ENCODE results near the gene KIF16B.

Gene KIF16B

DNA sequence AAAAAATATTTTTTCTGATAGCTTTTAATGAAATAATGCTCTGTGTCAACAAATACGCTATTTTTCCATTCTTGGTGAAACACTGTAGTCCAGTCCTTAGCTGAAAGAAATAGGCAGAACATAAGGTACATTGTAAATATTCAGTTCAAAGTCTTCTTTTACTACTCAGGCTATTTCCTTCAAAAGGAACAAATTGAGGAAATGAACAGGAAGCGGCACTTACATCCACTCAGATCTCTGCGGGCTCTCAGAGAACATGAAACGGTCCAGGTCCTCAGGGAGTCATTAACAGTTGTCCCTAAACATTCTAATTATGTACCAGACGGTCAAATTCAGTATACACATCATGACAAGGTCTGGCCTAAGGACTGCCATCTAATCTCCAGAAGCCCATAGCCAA lies 212.6 kb downstream of the KIF16B start:
- no peak for DNase-seq (ENCODE audit: extremely low read depth, insufficient read length)
- H3K27me3 ChIP-seq (replicated peaks; ENCODE audit: control insufficient read depth, insufficient read depth, low read length) = no peaks in the 10 kb centered on the region
- H3K36me3 ChIP-seq (ENCODE audit: control insufficient read depth, insufficient read depth, low read length) = no peaks in the 10 kb centered on the region
- no peak for TF ChIP-seq CTCF (IDR thresholded peaks at IDR 0.05; ENCODE audit: insufficient read depth, low read length, poor library complexity, severe bottlenecking)
- H3K4me3 ChIP-seq (replicated peaks; ENCODE audit: low read depth, low read length) = no peak overlapping the region

GRCh38 chr20:16353417-16353781 lies 219.8 kb downstream of the KIF16B start:
- DNase-seq (ENCODE audit: extremely low read depth, insufficient read length) = no peak
- Histone ChIP-seq H3K27me3 (replicated peaks; ENCODE audit: control insufficient read depth, insufficient read depth, low read length) (no peaks in the 10 kb centered on the region), H3K36me3 (ENCODE audit: control insufficient read depth, insufficient read depth, low read length) (no peaks in the 10 kb centered on the region), H3K4me3 (replicated peaks; ENCODE audit: low read depth, low read length) (no peak overlapping the region)
- no peak for TF ChIP-seq CTCF (IDR thresholded peaks at IDR 0.05; ENCODE audit: insufficient read depth, low read length, poor library complexity, severe bottlenecking)

DNA sequence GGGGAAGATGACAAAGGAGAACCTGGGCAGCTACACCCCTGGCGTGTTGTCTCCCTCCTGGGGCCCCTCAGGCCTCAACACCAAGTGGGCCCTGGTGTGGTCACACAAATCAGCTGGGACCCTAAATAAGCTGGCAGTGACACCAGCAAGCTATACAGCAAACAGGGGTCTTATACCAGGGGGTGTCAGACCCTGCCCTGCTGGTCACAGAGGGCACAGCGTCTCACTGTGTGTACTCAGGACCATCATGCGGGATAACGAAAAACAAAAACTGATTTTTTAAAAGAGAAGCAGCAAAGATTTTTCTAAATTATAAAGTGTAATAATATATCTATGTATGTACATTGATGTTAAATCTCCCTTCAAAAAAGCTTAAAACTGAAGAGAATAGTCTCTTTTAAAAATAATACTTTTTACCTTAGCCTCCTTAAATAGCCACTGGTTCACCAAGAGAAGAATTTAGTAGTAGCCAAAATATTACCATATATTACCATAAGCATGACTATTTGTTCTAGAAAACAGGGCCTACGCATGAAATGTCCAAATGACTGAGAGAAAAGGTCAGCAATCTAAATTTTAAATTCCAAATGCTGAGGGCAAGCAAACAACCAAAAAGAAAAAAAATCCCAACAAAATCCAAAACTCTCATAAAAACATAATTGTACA lies 220.4 kb downstream of the KIF16B start:
- no peak for TF ChIP-seq CTCF (IDR thresholded peaks at IDR 0.05; ENCODE audit: insufficient read depth, low read length, poor library complexity, severe bottlenecking)
- no peak for DNase-seq (ENCODE audit: extremely low read depth, insufficient read length)
- no peaks in the 10 kb centered on the region for H3K36me3 ChIP-seq (ENCODE audit: control insufficient read depth, insufficient read depth, low read length)
- no peaks in the 10 kb centered on the region for H3K27me3 ChIP-seq (replicated peaks; ENCODE audit: control insufficient read depth, insufficient read depth, low read length)
- no peak overlapping the region for H3K4me3 ChIP-seq (replicated peaks; ENCODE audit: low read depth, low read length)

- no peak for DNase-seq (ENCODE audit: extremely low read depth, insufficient read length)
- no peak overlapping the region for H3K4me3 ChIP-seq (replicated peaks; ENCODE audit: low read depth, low read length)
- no peaks in the 10 kb centered on the region for H3K36me3 ChIP-seq (ENCODE audit: control insufficient read depth, insufficient read depth, low read length)
- H3K27me3 ChIP-seq (replicated peaks; ENCODE audit: control insufficient read depth, insufficient read depth, low read length) = no peaks in the 10 kb centered on the region
- no peak for TF ChIP-seq CTCF (IDR thresholded peaks at IDR 0.05; ENCODE audit: insufficient read depth, low read length, poor library complexity, severe bottlenecking)
Observed at GRCh38 chr20:16352321-16352720, 220.9 kb downstream of the KIF16B start.

- H3K4me3 ChIP-seq (replicated peaks; ENCODE audit: low read depth, low read length) = no peak overlapping the region
- H3K36me3 ChIP-seq (ENCODE audit: control insufficient read depth, insufficient read depth, low read length) = no peaks in the 10 kb centered on the region
- TF ChIP-seq CTCF (IDR thresholded peaks at IDR 0.05; ENCODE audit: insufficient read depth, low read length, poor library complexity, severe bottlenecking) = no peak
- DNase-seq (ENCODE audit: extremely low read depth, insufficient read length) = no peak
- no peaks in the 10 kb centered on the region for H3K27me3 ChIP-seq (replicated peaks; ENCODE audit: control insufficient read depth, insufficient read depth, low read length)
Observed at GRCh38 chr20:16351415-16351814, 221.8 kb downstream of the KIF16B start.

- Histone ChIP-seq H3K27me3 (replicated peaks; ENCODE audit: control insufficient read depth, insufficient read depth, low read length) (no peaks in the 10 kb centered on the region), H3K4me3 (replicated peaks; ENCODE audit: low read depth, low read length) (no peak overlapping the region), H3K36me3 (ENCODE audit: control insufficient read depth, insufficient read depth, low read length) (no peaks in the 10 kb centered on the region)
- no peak for DNase-seq (ENCODE audit: extremely low read depth, insufficient read length)
- TF ChIP-seq CTCF (IDR thresholded peaks at IDR 0.05; ENCODE audit: insufficient read depth, low read length, poor library complexity, severe bottlenecking) = no peak
Observed at GRCh38 chr20:16350465-16350864, 222.8 kb downstream of the KIF16B start.
